Common myeloid progenitor, CD34-positive (primary cell): Measurements from ENCODE around the gene ERGIC1. TPM values are rescaled to one million over a fixed set of nuclear protein-coding genes. Genes with fewer than 3 reads are reported as not detected.
A peak's percentile ranks its signal among the peaks of the same experiment; 100 is the strongest.
"Not testable (repeated sequence)": the region's sequence is repeated elsewhere in the genome, so short reads cannot be mapped to it uniquely, and the experiment has no call there.

Experiments used
- CTCF ChIA-PET: fragments of 350-600 bp; sonication (Branson Sonifier 250); formaldehyde crosslinking; loops from one replicate; lab custom pipeline; 2021; ENCODE audit warnings: antibody characterized with exemption; lab: Charles Lee
- POLR2A ChIA-PET: fragments of 350-600 bp; sonication (Branson Sonifier 250); formaldehyde crosslinking; loops from one replicate; lab custom pipeline; 2021; ENCODE audit warnings: antibody characterized with exemption; lab: Charles Lee
- DNase-seq, 3 donors: peaks; one replicate each; pipeline versions ENCODE4 v3.0.0 to v3.0.0-alpha.2; 2013
- H3K27ac ChIP-seq, 2 experiments: 1 replicate in 1 of 2; 2 replicates in 1 of 2; pipeline ENCODE4 v1.7.0; 2013; ENCODE audit warnings: inconsistent platforms in 2 of 2, low read length in 2 of 2, mild to moderate bottlenecking in 2 of 2, low read depth in 1 of 2, moderate library complexity in 1 of 2; ENCODE audit not compliant: severe bottlenecking in 2 of 2, insufficient read depth in 1 of 2, poor library complexity in 1 of 2
- H3K27me3 ChIP-seq, 5 experiments: replicated peaks in 2 of 5; 1 replicate in 3 of 5; 2 replicates in 2 of 5; pipeline versions ENCODE4 v1.6.1 to v1.7.0; 2013; ENCODE audit warnings: low read length in 4 of 5, mild to moderate bottlenecking in 2 of 5, moderate library complexity in 2 of 5, inconsistent platforms in 1 of 5; ENCODE audit not compliant: insufficient read depth in 5 of 5, control insufficient read depth in 4 of 5
- H3K36me3 ChIP-seq, 4 experiments: 1 replicate in 2 of 4; 2 replicates in 2 of 4; pipeline versions ENCODE4 v1.6.1 to v1.7.0; 2013; ENCODE audit warnings: low read length in 3 of 4, control low read depth in 1 of 4, mild to moderate bottlenecking in 1 of 4; ENCODE audit not compliant: control insufficient read depth in 4 of 4, insufficient read depth in 4 of 4
- H3K4me1 ChIP-seq, 4 experiments: 1 replicate in 3 of 4; 2 replicates in 1 of 4; pipeline versions ENCODE4 v1.6.1 to v1.7.1; 2013; ENCODE audit warnings: low read length in 3 of 4, mild to moderate bottlenecking in 3 of 4, control low read depth in 1 of 4, inconsistent platforms in 1 of 4, moderate library complexity in 1 of 4; ENCODE audit not compliant: control insufficient read depth in 4 of 4, insufficient read depth in 4 of 4; ENCODE audit errors: control extremely low read depth in 1 of 4
- H3K4me3 ChIP-seq, 7 experiments: 1 replicate in 4 of 7; 2 replicates in 3 of 7; pipeline versions ENCODE4 v1.5.1 to v1.7.0; 2013; ENCODE audit warnings: mild to moderate bottlenecking in 7 of 7, low read length in 6 of 7, moderate library complexity in 6 of 7, inconsistent platforms in 2 of 7, low read depth in 2 of 7, control low read depth in 1 of 7; ENCODE audit not compliant: insufficient read depth in 4 of 7, control insufficient read depth in 1 of 7; ENCODE audit errors: extremely low read depth in 1 of 7
- H3K9me3 ChIP-seq, 5 experiments: 1 replicate in 4 of 5; 2 replicates in 1 of 5; pipeline versions ENCODE4 v1.6.1 to v1.7.1; 2013; ENCODE audit warnings: low read length in 4 of 5, mild to moderate bottlenecking in 2 of 5, inconsistent platforms in 1 of 5, low read depth in 1 of 5, moderate library complexity in 1 of 5; ENCODE audit not compliant: control insufficient read depth in 4 of 5, insufficient read depth in 2 of 5; ENCODE audit errors: control extremely low read depth in 1 of 5
- WGBS: methylation state at CpG from one replicate; pipeline ENCODE4 v1.1.5; 2013; ENCODE audit not compliant: insufficient coverage; 5-methylcytosine and 5-hydroxymethylcytosine counted together
- polyA plus RNA-seq: library from polyadenylated mRNA; unstranded; fragments of 120-200 nt; gene quantifications from one replicate; pipeline ENCODE4 v1.2.1, GENCODE V29; 2013

Gene ERGIC1, protein sequence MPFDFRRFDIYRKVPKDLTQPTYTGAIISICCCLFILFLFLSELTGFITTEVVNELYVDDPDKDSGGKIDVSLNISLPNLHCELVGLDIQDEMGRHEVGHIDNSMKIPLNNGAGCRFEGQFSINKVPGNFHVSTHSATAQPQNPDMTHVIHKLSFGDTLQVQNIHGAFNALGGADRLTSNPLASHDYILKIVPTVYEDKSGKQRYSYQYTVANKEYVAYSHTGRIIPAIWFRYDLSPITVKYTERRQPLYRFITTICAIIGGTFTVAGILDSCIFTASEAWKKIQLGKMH
- polyA plus RNA-seq, result 194 TPM

DNA sequence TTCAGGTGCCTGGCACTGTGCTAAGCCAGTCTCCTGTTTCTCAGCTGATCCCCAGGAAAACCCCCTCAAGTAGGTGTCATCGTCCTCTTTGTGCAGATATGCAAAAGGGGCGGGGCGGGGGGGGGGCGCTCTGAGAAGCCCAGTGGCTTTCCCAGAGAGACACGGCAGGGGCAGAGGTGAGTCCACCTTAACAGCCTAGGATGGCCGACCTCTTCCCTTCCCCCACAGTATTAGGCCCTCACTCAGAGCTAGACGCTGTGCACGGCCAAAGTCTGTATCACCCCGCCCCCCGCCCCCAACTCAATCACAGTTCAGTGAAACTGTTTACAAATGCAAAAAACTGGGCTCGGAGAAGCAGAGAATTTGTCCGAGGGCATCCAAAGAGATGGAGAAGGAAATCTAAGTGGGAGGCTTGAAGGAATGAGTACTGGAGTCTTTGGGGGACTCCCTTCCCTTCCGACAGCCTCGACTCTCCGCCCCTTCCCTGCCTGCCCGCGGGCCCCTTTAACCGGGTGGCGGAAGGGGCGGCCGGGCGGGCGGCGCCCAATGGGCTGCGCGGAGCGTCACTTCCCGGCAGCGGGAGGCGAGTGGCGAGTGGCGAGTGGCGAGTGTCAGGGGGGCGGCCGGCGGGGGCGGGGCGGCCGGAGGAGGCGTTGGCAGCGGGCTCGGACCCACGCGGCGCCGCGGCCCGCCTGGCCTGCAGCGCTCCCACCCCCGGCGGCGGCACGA lies at the start of gene ERGIC1:
TSS of gene ERGIC1 (plus strand) at position 566 of the 729 bp plus-strand sequence. CDS start at position 729, 163 bp downstream.
- POLR2A ChIA-PET, result interaction anchor here (1.1 kb wide), 1 partner anchor 61 kb away, joined by 3 read pairs; no protein-coding TSS in a partner anchor
- H3K9me3 ChIP-seq, result no peaks in the 10 kb centered on the region
- 7% methylated on average over 49 of the region's 53 CpGs for WGBS
- H3K27me3 ChIP-seq, result no peaks in the 10 kb centered on the region
- CTCF ChIA-PET, result no interaction called here
- H3K4me3 ChIP-seq, result peak within 1 kb of the TSS; percentile 70 to 95 (median 86)
- H3K36me3 ChIP-seq, result peaks cover 0 to 7% (median 0%) of the 10 kb centered on the region in 4 experiments
- H3K27ac ChIP-seq, result peak within 1 kb of the TSS; percentile 64 to 82
- H3K4me1 ChIP-seq, result peaks cover 14 to 58% (median 56%) of the 10 kb centered on the region in 4 experiments
- peak in 2 of 3 donors; percentile 48 to 61 for DNase-seq

- 81% methylated on average over 6 of the region's 7 CpGs for WGBS
Measured at GRCh38 chr5:172785429-172786088, 48.5 kb upstream of the ERGIC1 start.

DNA sequence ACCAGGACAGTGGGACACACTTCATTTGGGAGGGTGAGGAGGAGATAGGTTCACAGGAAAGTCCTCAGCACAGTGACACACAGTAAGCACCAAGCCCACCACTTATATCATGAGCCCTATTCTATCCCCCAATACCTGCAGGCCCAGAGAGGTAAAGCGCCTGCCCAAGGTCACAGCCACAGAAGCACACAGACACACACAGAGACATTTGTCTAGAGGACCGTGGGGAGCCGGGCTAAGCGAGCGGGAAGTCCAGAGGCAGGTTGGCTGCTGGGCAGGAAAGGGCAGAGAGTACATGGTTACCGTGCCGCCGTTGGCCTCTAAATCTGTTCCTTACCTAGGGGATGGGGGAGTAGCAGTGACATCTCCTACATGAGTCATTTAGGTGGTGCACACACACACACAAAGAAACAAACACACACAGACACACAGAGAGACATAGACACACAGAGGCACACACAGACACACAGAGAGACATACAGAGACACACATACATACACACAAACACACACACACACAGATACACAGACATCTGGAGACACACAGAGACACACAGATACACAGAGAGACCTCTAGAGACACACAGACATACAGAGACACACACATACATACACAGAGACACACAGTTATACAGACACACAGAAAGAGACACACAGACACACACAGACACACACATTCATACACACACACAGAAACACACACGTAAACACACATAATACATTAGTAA lies 47.2 kb upstream of the ERGIC1 start:
- no peaks in the 10 kb centered on the region for H3K36me3 ChIP-seq
- peaks cover 0 to 29% (median 14%) of the 10 kb centered on the region in 4 experiments for H3K4me1 ChIP-seq
- H3K9me3 ChIP-seq, result no peaks in the 10 kb centered on the region
- no peak overlapping the region for H3K27ac ChIP-seq
- ChIA-PET CTCF (interaction anchor here (1.0 to 1.2 kb wide), 2 partner anchors 9 to 72 kb away, joined by 3 to 5 read pairs; no protein-coding TSS in a partner anchor), POLR2A (no interaction called here)
- DNase-seq, result no peak
- WGBS, result 100% methylated on average over 2 of the region's 9 CpGs
- no peaks in the 10 kb centered on the region for H3K27me3 ChIP-seq
- H3K4me3 ChIP-seq, result no peak overlapping the region

More at GRCh38 chr5:172785429-172786088, 48.5 kb upstream of the ERGIC1 start:
- Histone ChIP-seq H3K27ac (no peak overlapping the region), H3K27me3 (no peaks in the 10 kb centered on the region), H3K36me3 (no peaks in the 10 kb centered on the region), H3K4me3 (no peak overlapping the region), H3K9me3 (no peaks in the 10 kb centered on the region), H3K4me1 (peaks cover 0 to 22% (median 14%) of the 10 kb centered on the region in 4 experiments)
- ChIA-PET CTCF (interaction anchor here (0.8 kb wide), 1 partner anchor 14 kb away, joined by 3 read pairs; no protein-coding TSS in a partner anchor), POLR2A (interaction anchor here (0.6 kb wide), 1 partner anchor 14 kb away, joined by 4 read pairs; no protein-coding TSS in a partner anchor)
- DNase-seq, result no peak

DNA sequence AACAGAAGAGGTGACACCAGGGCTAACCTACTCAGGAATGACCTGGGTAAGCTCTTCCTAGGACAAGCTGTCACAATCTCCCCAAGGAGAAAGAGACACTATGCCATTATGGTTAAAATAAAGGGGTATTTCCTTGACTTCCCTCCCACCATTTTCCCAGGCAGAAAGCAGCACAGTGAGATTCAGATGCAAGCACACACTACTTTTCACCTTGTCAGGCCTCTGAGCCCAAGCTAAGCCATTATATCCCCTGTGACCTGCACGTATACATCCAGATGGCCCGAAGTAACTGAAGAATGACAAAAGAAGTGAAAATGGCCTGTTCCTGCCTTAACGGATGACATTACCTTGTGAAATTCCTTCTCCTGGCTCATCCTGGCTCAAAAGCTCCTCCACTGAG lies 46.5 kb upstream of the ERGIC1 start:
- POLR2A ChIA-PET, H3K36me3 ChIP-seq, DNase-seq, H3K9me3 ChIP-seq, H3K4me3 ChIP-seq, H3K27me3 ChIP-seq, H3K27ac ChIP-seq: not testable (repeated sequence)
- CTCF ChIA-PET, result interaction anchor here (1.0 to 1.2 kb wide), 2 partner anchors 10 to 73 kb away, joined by 3 to 5 read pairs; no protein-coding TSS in a partner anchor
- 100% methylated on average over 1 of the region's 3 CpGs for WGBS
- peaks cover 0 to 29% (median 14%) of the 10 kb centered on the region in 4 experiments for H3K4me1 ChIP-seq

GRCh38 chr5:172788771-172789686 lies 45.0 kb upstream of the ERGIC1 start:
- H3K36me3 ChIP-seq, result no peaks in the 10 kb centered on the region
- ChIA-PET CTCF (interaction anchor here (0.8 to 1.8 kb wide), 5 partner anchors 9 to 33 kb away, joined by 3 to 8 read pairs (median 5); no protein-coding TSS in a partner anchor), POLR2A (interaction anchor here (0.6 to 1.1 kb wide), 2 partner anchors 12 to 24 kb away, joined by 3 to 4 read pairs; no protein-coding TSS in a partner anchor)
- H3K27ac ChIP-seq, result peak overlapping the region in 1 of 2 experiments; percentile 72
- DNase-seq, result peak in 2 of 3 donors; percentile 70 to 74
- no peak overlapping the region for H3K4me3 ChIP-seq
- 66% methylated on average over 16 of the region's 21 CpGs for WGBS
- H3K4me1 ChIP-seq, result peaks cover 0 to 44% (median 14%) of the 10 kb centered on the region in 4 experiments
- no peaks in the 10 kb centered on the region for H3K27me3 ChIP-seq
- peaks cover 0 to 2% (median 0%) of the 10 kb centered on the region in 5 experiments for H3K9me3 ChIP-seq
